ENCODE results near the gene ISM2. TPM values are rescaled to one million over a fixed set of nuclear protein-coding genes. Genes with fewer than 3 reads are reported as not detected.
"Not testable (repeated sequence)": the region's sequence is repeated elsewhere in the genome, so short reads cannot be mapped to it uniquely, and the experiment has no call there.

Gene ISM2
- total RNA-seq, 2 donors from 2014 or later, result 1.3 to 1.6 TPM

DNA sequence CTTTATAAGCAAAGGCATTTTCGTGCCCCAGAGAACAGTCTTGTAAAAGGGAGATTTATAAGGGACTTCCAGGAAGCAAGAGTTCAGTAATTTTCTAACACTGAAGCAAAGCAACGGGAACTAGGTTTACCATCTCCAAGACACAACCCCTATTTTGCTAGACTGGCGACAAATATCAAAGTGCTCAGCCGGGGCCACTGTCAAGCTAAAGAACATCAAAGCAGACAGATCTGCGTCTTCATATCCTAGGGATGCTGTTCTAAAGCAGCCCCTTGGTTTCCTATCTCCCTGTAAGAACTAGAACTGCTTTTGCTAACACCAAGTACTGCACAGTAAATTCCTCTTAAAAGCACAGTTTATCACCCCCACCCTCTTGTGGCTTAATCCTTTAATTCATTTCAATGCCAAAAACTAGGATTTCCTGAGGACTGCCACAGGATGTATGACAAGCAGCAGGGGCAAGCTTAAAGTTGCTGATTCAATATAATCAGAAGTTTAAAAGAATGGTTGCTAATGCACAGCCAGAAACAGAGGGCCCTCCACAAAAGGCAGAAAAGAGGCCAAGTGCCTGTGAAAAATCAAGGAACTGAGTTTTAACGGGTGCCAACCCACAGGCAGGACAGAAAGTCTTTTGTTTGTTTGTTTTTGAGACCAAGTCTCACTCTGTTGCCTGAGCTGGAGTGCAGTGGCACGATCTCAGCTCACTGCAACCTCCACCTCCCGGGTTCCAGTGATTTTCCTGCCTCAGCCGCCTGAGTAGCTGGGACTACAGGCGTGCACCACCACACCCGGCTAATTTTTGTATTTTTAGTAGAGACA lies 44.0 kb upstream of the ISM2 start:
- Histone ChIP-seq H3K36me3 (ENCODE audit: control insufficient read depth, insufficient read depth, low read length) (peaks cover 4% of the 10 kb centered on the region), H3K9me3 (ENCODE audit: control insufficient read depth, low read length) (no peaks in the 10 kb centered on the region), H3K4me1 (ENCODE audit: control insufficient read depth, insufficient read depth, low read length) (peaks cover 3% of the 10 kb centered on the region), H3K9ac (ENCODE audit: extremely low read depth, low read length, poor library complexity, severe bottlenecking) (no peak overlapping the region), H3K4me3 (ENCODE audit: low read length) (no peak overlapping the region), H3K27me3 (ENCODE audit: control insufficient read depth, insufficient read depth, low read length, poor library complexity, severe bottlenecking) (no peaks in the 10 kb centered on the region), H3K27ac (ENCODE audit: low read depth, low read length) (no peak overlapping the region)
- H3K4me3 Mint-ChIP-seq, result peak overlapping the region; percentile 14
- no peak for TF ChIP-seq CTCF (conservative IDR thresholded peaks at IDR 0.05)
- no peak for DNase-seq
- H3K27ac Mint-ChIP-seq, result peak overlapping the region; percentile 85
- H3K36me3 Mint-ChIP-seq (ENCODE audit: low read depth), result peaks cover 15% of the 10 kb centered on the region
- no peaks in the 10 kb centered on the region for H3K27me3 Mint-ChIP-seq (ENCODE audit: insufficient read depth)
- 80 to 82% methylated on average over 11 of the region's 11 CpGs for WGBS, 2 experiments (ENCODE audit: insufficient coverage in 1 of 2, insufficient read length in 1 of 2)
- no peaks in the 10 kb centered on the region for H3K9me3 Mint-ChIP-seq
- H3K4me1 Mint-ChIP-seq, result peaks cover 48% of the 10 kb centered on the region

DNA sequence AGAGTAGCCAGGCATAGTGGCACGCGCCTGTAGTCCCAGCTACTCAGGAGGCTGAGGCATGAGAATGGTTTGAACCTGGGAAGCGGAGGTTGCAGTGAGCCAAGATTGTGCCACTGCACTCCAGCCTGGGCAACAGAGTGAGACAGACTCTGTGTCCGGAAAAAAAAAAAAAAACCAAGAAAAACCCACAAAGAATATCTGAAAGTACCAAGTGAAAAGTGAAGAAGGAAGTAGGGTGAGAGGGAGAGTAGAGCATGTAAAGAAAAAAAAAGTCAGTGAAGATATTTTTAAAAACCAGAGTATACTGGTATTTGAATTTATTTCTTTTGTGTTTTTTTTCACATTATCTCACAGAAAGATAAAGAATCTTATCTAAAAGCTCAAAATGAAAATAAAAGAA lies 43.3 kb upstream of the ISM2 start:
- Mint-ChIP-seq H3K4me3 (no peak overlapping the region), H3K27me3 (ENCODE audit: insufficient read depth) (no peaks in the 10 kb centered on the region), H3K27ac (no peak overlapping the region), H3K9me3 (no peaks in the 10 kb centered on the region), H3K36me3 (ENCODE audit: low read depth) (peaks cover 7% of the 10 kb centered on the region), H3K4me1 (peaks cover 46% of the 10 kb centered on the region)
- 97 to 100% methylated on average over 3 to 4 of the region's 4 CpGs for WGBS, 2 experiments (ENCODE audit: insufficient coverage in 1 of 2, insufficient read length in 1 of 2)
- H3K36me3 ChIP-seq (ENCODE audit: control insufficient read depth, insufficient read depth, low read length), result no peaks in the 10 kb centered on the region
- TF ChIP-seq CTCF (conservative IDR thresholded peaks at IDR 0.05), result no peak
- H3K4me3 ChIP-seq (ENCODE audit: low read length), result no peak overlapping the region
- no peaks in the 10 kb centered on the region for H3K27me3 ChIP-seq (ENCODE audit: control insufficient read depth, insufficient read depth, low read length, poor library complexity, severe bottlenecking)
- no peak overlapping the region for H3K9ac ChIP-seq (ENCODE audit: extremely low read depth, low read length, poor library complexity, severe bottlenecking)
- no peak overlapping the region for H3K27ac ChIP-seq (ENCODE audit: low read depth, low read length)
- no peaks in the 10 kb centered on the region for H3K9me3 ChIP-seq (ENCODE audit: control insufficient read depth, low read length)
- DNase-seq, result no peak
- H3K4me1 ChIP-seq (ENCODE audit: control insufficient read depth, insufficient read depth, low read length), result peaks cover 3% of the 10 kb centered on the region

DNA sequence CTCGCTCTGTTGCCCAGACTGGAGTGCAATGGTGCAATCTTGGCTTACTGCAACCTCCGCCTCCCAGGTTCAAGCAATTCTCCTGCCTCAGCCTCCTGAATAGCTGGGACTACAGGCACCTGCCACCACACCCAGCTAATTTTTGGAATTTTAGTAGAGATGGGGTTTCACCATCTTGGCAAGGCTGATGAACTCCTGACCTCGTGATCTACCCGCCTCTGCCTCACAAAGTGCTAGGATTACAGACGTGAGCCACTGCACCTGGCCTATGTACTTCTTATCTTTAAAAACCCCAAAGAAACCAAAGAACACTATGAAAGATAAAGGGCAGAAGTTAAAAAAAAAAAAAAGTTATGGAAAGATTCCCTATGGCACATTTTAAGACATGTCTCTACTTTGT lies 38.3 kb upstream of the ISM2 start:
- not testable (repeated sequence) for H3K4me3 ChIP-seq (ENCODE audit: low read length); H3K27me3 Mint-ChIP-seq (ENCODE audit: insufficient read depth); H3K27me3 ChIP-seq (ENCODE audit: control insufficient read depth, insufficient read depth, low read length, poor library complexity, severe bottlenecking); H3K27ac ChIP-seq (ENCODE audit: low read depth, low read length); H3K9ac ChIP-seq (ENCODE audit: extremely low read depth, low read length, poor library complexity, severe bottlenecking); H3K9me3 Mint-ChIP-seq; H3K4me1 ChIP-seq (ENCODE audit: control insufficient read depth, insufficient read depth, low read length); H3K4me1 Mint-ChIP-seq; DNase-seq; H3K9me3 ChIP-seq (ENCODE audit: control insufficient read depth, low read length); H3K36me3 ChIP-seq (ENCODE audit: control insufficient read depth, insufficient read depth, low read length); H3K4me3 Mint-ChIP-seq
- Mint-ChIP-seq H3K36me3 (ENCODE audit: low read depth) (peaks cover 23% of the 10 kb centered on the region), H3K27ac (peak overlapping the region; percentile 1)
- WGBS, 2 experiments (ENCODE audit: insufficient coverage in 1 of 2, insufficient read length in 1 of 2), result 90 to 100% methylated on average over 1 to 5 of the region's 5 CpGs

- Histone ChIP-seq H3K27ac (ENCODE audit: low read depth, low read length) (no peak overlapping the region), H3K36me3 (ENCODE audit: control insufficient read depth, insufficient read depth, low read length) (peaks cover 9% of the 10 kb centered on the region), H3K4me3 (ENCODE audit: low read length) (no peak overlapping the region), H3K27me3 (ENCODE audit: control insufficient read depth, insufficient read depth, low read length, poor library complexity, severe bottlenecking) (no peaks in the 10 kb centered on the region), H3K9me3 (ENCODE audit: control insufficient read depth, low read length) (no peaks in the 10 kb centered on the region), H3K9ac (ENCODE audit: extremely low read depth, low read length, poor library complexity, severe bottlenecking) (no peak overlapping the region), H3K4me1 (ENCODE audit: control insufficient read depth, insufficient read depth, low read length) (no peaks in the 10 kb centered on the region)
- Mint-ChIP-seq H3K9me3 (no peaks in the 10 kb centered on the region), H3K4me1 (no peaks in the 10 kb centered on the region), H3K27me3 (ENCODE audit: insufficient read depth) (no peaks in the 10 kb centered on the region), H3K27ac (no peak overlapping the region), H3K36me3 (ENCODE audit: low read depth) (peaks cover 36% of the 10 kb centered on the region), H3K4me3 (no peak overlapping the region)
- no peak for TF ChIP-seq CTCF (conservative IDR thresholded peaks at IDR 0.05)
- DNase-seq, result no peak
Measured at GRCh38 chr14:77531071-77531470, 32.5 kb upstream of the ISM2 start.
